Measurements from ENCODE around the gene STARD7. TPM values are rescaled to one million over a fixed set of nuclear protein-coding genes. Genes with fewer than 3 reads are reported as not detected.

Gene STARD7
- total and polyA plus RNA-seq, 9 of the 15 experiments (the other 6 are each of a cell fraction or from before 2014, with no cell fraction given) = 90.9 to 196 (median 145) TPM

GRCh38 chr2:96208143-96209010 is at the start of gene STARD7 (continued):
- TF ChIP-seq NFATC3 (IDR thresholded peaks at IDR 0.05) (no peak), MAFK (IDR thresholded peaks at IDR 0.05; ENCODE audit: low read length) (no peak), ZNF639 (CRISPR knock-in tag; conservative IDR thresholded peaks at IDR 0.05 in 1 of 2, IDR thresholded peaks at IDR 0.05 in 1 of 2) (peak in 1 of 2 experiments; percentile 79; a peak in 1 of 4 replicates), SAFB2 (IDR thresholded peaks at IDR 0.05; ENCODE audit: borderline replicate concordance, low read depth, low read length, severe bottlenecking) (no peak), SNRNP70 (optimal IDR thresholded peaks at IDR 0.05; ENCODE audit: low read depth, low read length) (no peak), SIN3A (IDR thresholded peaks at IDR 0.05; ENCODE audit: borderline replicate concordance in 2 of 2, control insufficient read depth in 1 of 2, low read depth in 2 of 2, low read length in 2 of 2) (peak; percentile 36 to 84; a peak in 1 of 4 replicates), ATF3 (IDR thresholded peaks at IDR 0.05) (no peak), ATF3 (CRISPR knock-in tag; conservative IDR thresholded peaks at IDR 0.05) (no peak; the same call in 1 of the 2 replicates), CHAMP1 (IDR thresholded peaks at IDR 0.05) (no peak), ZNF282 (CRISPR knock-in tag; IDR thresholded peaks at IDR 0.05) (no peak; the same call in 1 of the 2 replicates), MCM2 (IDR thresholded peaks at IDR 0.05; ENCODE audit: low read depth) (no peak), ZKSCAN1 (IDR thresholded peaks at IDR 0.05; ENCODE audit: low read depth, low read length) (no peak), NR1H2 (CRISPR knock-in tag; IDR thresholded peaks at IDR 0.05) (no peak), RBM22 (IDR thresholded peaks at IDR 0.05; ENCODE audit: low read depth, low read length, poor library complexity, severe bottlenecking) (peak; percentile 72), RBFOX2 (IDR thresholded peaks at IDR 0.05; ENCODE audit: low read depth, low read length) (peak; percentile 99), GABPA (tag; conservative IDR thresholded peaks at IDR 0.05; ENCODE audit: low read depth) (no peak; the same call in 1 of the 2 replicates), ZNF384 (IDR thresholded peaks at IDR 0.05; ENCODE audit: low read depth, low read length) (no peak), ZNF263 (CRISPR knock-in tag; IDR thresholded peaks at IDR 0.05; ENCODE audit: borderline replicate concordance) (no peak), ZNF12 (CRISPR knock-in tag; IDR thresholded peaks at IDR 0.05) (no peak), MIER1 (IDR thresholded peaks at IDR 0.05; ENCODE audit: low read depth) (no peak), MEF2A (IDR thresholded peaks at IDR 0.05; ENCODE audit: control insufficient read depth, low read depth, low read length) (no peak), ZNF785 (CRISPR knock-in tag; IDR thresholded peaks at IDR 0.05) (no peak), CCNT2 (IDR thresholded peaks at IDR 0.05; ENCODE audit: borderline replicate concordance, extremely low read depth, insufficient read length, low read depth, low read length) (peak; percentile 75)

All from K562 (cell line).